ENCODE measurements around the gene HPS1.
A peak's percentile ranks its signal among the peaks of the same experiment; 100 is the strongest.

HPS1 gene

GRCh38 chr10:98446661-98447221, at the start of gene HPS1:
Gene HPS1 (minus strand): TSS chr10:98446935. CDS start chr10:98443240, 3,695 bp downstream.
- DNase-seq, result peak; percentile 43 to 54

- DNase-seq, result no peak
Measured at GRCh38 chr10:98492763-98493162, 46.0 kb upstream of the HPS1 start.

- no peak for DNase-seq
Measured at GRCh38 chr10:98489561-98490481, 43.1 kb upstream of the HPS1 start.

GRCh38 chr10:98488669-98489430, 42.1 kb upstream of the HPS1 start:
- peak; percentile 7 to 17 for DNase-seq

- DNase-seq, result no peak
Measured at GRCh38 chr10:98487649-98488048, 40.9 kb upstream of the HPS1 start.

- no peak for DNase-seq
Measured at GRCh38 chr10:98486421-98486820, 39.7 kb upstream of the HPS1 start.

GRCh38 chr10:98485959-98486358, 39.2 kb upstream of the HPS1 start:
- DNase-seq, result no peak

- DNase-seq, result no peak
Measured at GRCh38 chr10:98483658-98484057, 36.9 kb upstream of the HPS1 start.

- no peak for DNase-seq
Measured at GRCh38 chr10:98482096-98482495, 35.4 kb upstream of the HPS1 start.

GRCh38 chr10:98481404-98481945, 34.7 kb upstream of the HPS1 start:
- no peak for DNase-seq

GRCh38 chr10:98478430-98479222, 31.9 kb upstream of the HPS1 start:
- DNase-seq, result no peak

GRCh38 chr10:98477861-98478260, 31.1 kb upstream of the HPS1 start:
- DNase-seq, result no peak

GRCh38 chr10:98474628-98475027, 27.9 kb upstream of the HPS1 start:
- no peak for DNase-seq

- no peak for DNase-seq
Measured at GRCh38 chr10:98472196-98472595, 25.5 kb upstream of the HPS1 start.

- DNase-seq, result no peak
Measured at GRCh38 chr10:98470850-98471249, 24.1 kb upstream of the HPS1 start.

- DNase-seq, result no peak
Measured at GRCh38 chr10:98469001-98469931, 22.5 kb upstream of the HPS1 start.

GRCh38 chr10:98467506-98468318, 21.0 kb upstream of the HPS1 start:
- peak; percentile 57 to 72 for DNase-seq

- no peak for DNase-seq
Measured at GRCh38 chr10:98466861-98467505, 20.2 kb upstream of the HPS1 start.

- no peak for DNase-seq
Measured at GRCh38 chr10:98465866-98466265, 19.1 kb upstream of the HPS1 start.

Data from AML-193 (cell line).